Endothelial cell of umbilical vein (primary cell): Measurements from ENCODE around the gene EEF1E1. TPM values are rescaled to one million over a fixed set of nuclear protein-coding genes. Genes with fewer than 3 reads are reported as not detected.

Source experiments
- BruUV-seq: library from RNA; stranded (reverse); fragments of 400-500 nt; replicated peaks from 2 replicates; lab custom pipeline; 2021; lab: Mats Ljungman, UMichigan
- CTCF ChIA-PET: fragments of 300-600, 350-600 bp; sonication (Branson Sonifier 250); formaldehyde crosslinking; loops from one replicate; lab custom pipeline; 2021; ENCODE audit warnings: antibody characterized with exemption, inconsistent platforms; lab: Charles Lee
- POLR2A ChIA-PET: fragments of 300-600, 350-600 bp; sonication (Branson Sonifier 250); formaldehyde crosslinking; loops from one replicate; lab custom pipeline; 2021; ENCODE audit warnings: antibody characterized with exemption, inconsistent platforms; lab: Charles Lee
- DNase-seq: peaks from one replicate; pipeline ENCODE4 v3.0.0-alpha.2; 2011; ENCODE audit warnings: low read depth, low spot score
- FAIRE-seq: peaks from 2 replicates; lab custom pipeline; 2011; peaks lifted over from hg19 to GRCh38; lab: Jason Lieb, UNC
- H2AFZ ChIP-seq: 2 replicates; pipeline ENCODE4 v1.6.0; 2012; ENCODE audit warnings: low read depth, low read length, control low read depth, inconsistent platforms
- H3K27ac ChIP-seq: 2 replicates; pipeline ENCODE4 v1.5.1; 2011; ENCODE audit warnings: low read depth, mild to moderate bottlenecking, control low read depth, low read length, moderate library complexity; ENCODE audit not compliant: insufficient read depth
- H3K27me3 ChIP-seq, 2 experiments: 2 replicates each; pipeline versions ENCODE4 v1.6.0 to v1.6.1; 2011; ENCODE audit warnings: low read length in 2 of 2, mixed read lengths in 1 of 2; ENCODE audit not compliant: control insufficient read depth in 2 of 2, insufficient read depth in 2 of 2
- H3K36me3 ChIP-seq, 2 experiments: 2 replicates in 1 of 2; 3 replicates in 1 of 2; pipeline ENCODE4 v1.5.1; 2011; ENCODE audit warnings: low read length in 2 of 2, mild to moderate bottlenecking in 1 of 2, moderate library complexity in 1 of 2; ENCODE audit not compliant: control insufficient read depth in 2 of 2, insufficient read depth in 2 of 2; ENCODE audit errors: extremely low read depth in 1 of 2
- H3K4me1 ChIP-seq: 3 replicates; pipeline ENCODE4 v1.5.1; 2011; ENCODE audit warnings: mild to moderate bottlenecking, low read length; ENCODE audit not compliant: control insufficient read depth, insufficient read depth; ENCODE audit errors: extremely low read depth
- H3K4me2 ChIP-seq: 2 replicates; pipeline ENCODE4 v1.6.1; 2011; ENCODE audit warnings: low read length, control low read depth, mixed read lengths; ENCODE audit not compliant: insufficient read depth
- H3K4me3 ChIP-seq, 3 experiments: fragments of 200-600 bp in 1 of 3; sonication (generic), shearing (Covaris generic) in 1 of 3; replicated peaks in 1 of 3; 2 replicates each; pipeline ENCODE4 v1.5.1; 2011 to 2016; ENCODE audit warnings: control low read depth in 3 of 3, low read length in 3 of 3, mild to moderate bottlenecking in 2 of 3, inconsistent platforms in 1 of 3, low read depth in 1 of 3, moderate library complexity in 1 of 3; ENCODE audit not compliant: insufficient read depth in 1 of 3
- H3K79me2 ChIP-seq: 2 replicates; pipeline ENCODE4 v1.6.0; 2012; ENCODE audit warnings: low read length, inconsistent platforms; ENCODE audit not compliant: control insufficient read depth, insufficient read depth
- H3K9ac ChIP-seq: replicated peaks from 2 replicates; pipeline ENCODE3; 2011; ENCODE audit warnings: low read length, control low read depth; ENCODE audit not compliant: insufficient read depth; ENCODE audit errors: extremely low read depth
- H3K9me1 ChIP-seq: replicated peaks from 3 replicates; pipeline ENCODE4 v1.6.0; 2011; ENCODE audit warnings: mild to moderate bottlenecking, low read length; ENCODE audit not compliant: control insufficient read depth, insufficient read depth; ENCODE audit errors: extremely low read depth
- H3K9me3 ChIP-seq: replicated peaks from 2 replicates; pipeline ENCODE4 v1.5.1; 2012; ENCODE audit warnings: low read length, inconsistent platforms; ENCODE audit not compliant: control insufficient read depth, insufficient read depth
- H4K20me1 ChIP-seq: replicated peaks from 2 replicates; pipeline ENCODE3; 2011; ENCODE audit warnings: mild to moderate bottlenecking, low read length; ENCODE audit not compliant: control insufficient read depth, insufficient read depth; ENCODE audit errors: extremely low read depth
- EZH2 ChIP-seq: IDR thresholded peaks from 2 replicates; pipeline ENCODE4 v1.6.1; 2012; ENCODE audit warnings: borderline replicate concordance, low read depth, mild to moderate bottlenecking, moderate library complexity, low read length, inconsistent platforms; ENCODE audit not compliant: severe bottlenecking
- FOS ChIP-seq: IDR thresholded peaks from 2 replicates; pipeline ENCODE4 v1.6.1; 2011; ENCODE audit warnings: mild to moderate bottlenecking, low read length, moderate library complexity, borderline replicate concordance; ENCODE audit not compliant: insufficient read depth
- GATA2 ChIP-seq: IDR thresholded peaks from 2 replicates; pipeline ENCODE4 v1.7.0; 2011; ENCODE audit warnings: low read depth, mild to moderate bottlenecking, moderate library complexity, mixed read lengths, low read length; ENCODE audit not compliant: insufficient read length, insufficient read depth
- JUN ChIP-seq: IDR thresholded peaks from 2 replicates; pipeline ENCODE4 v1.6.1; 2011; ENCODE audit warnings: borderline replicate concordance, low read depth; ENCODE audit not compliant: insufficient read length, insufficient read depth
- MYC ChIP-seq: IDR thresholded peaks from one replicate; pipeline ENCODE4 v1.6.1; 2011; ENCODE audit warnings: mild to moderate bottlenecking, low read depth, low read length
- POLR2A ChIP-seq: IDR thresholded peaks from 2 replicates; pipeline ENCODE4 v1.6.1; 2012; ENCODE audit warnings: low read depth, mild to moderate bottlenecking, control low read depth, low read length
- dilution Hi-C: fragments of 300-500 bp; cut with MboI; formaldehyde crosslinking; loops from one replicate; pipeline ENCODE4 v1.15.0; 2019; ENCODE audit warnings: low sequenced_read_pairs; ENCODE audit not compliant: extremely low pct_ligation_motif_present
- intact Hi-C: fragments of 100-400 bp; cut with micrococcal nuclease; formaldehyde crosslinking; loops from one replicate; pipeline ENCODE4 v1.10.0; 2022
- polyA plus RNA-seq, 4 experiments: library from polyadenylated mRNA; depleted of rRNA in 3 of 4; stranded (reverse) in 3 of 4; unstranded in 1 of 4; fragments of >200 nt; gene quantifications; 2 replicates each; pipeline versions ENCODE4 v1.2.1 to v1.2.3, GENCODE V29; 2011 to 2012; ENCODE audit warnings: missing spikeins in 1 of 4
- total RNA-seq: library from RNA; stranded (reverse); gene quantifications from 2 replicates; pipeline ENCODE4 v1.2.3, GENCODE V29; 2021
- TF ChIP-seq, protein P1 (sequence below): IDR thresholded peaks from 2 replicates; pipeline ENCODE4 v1.6.1; 2011; ENCODE audit not compliant: insufficient read depth, insufficient read length
- TF ChIP-seq, protein P2 (sequence below), 2 donors: IDR thresholded peaks; 1 replicate in 1 of 2; 2 replicates in 1 of 2; pipeline ENCODE4 v1.5.1; 2011; ENCODE audit warnings: low read length in 2 of 2, mild to moderate bottlenecking in 2 of 2, moderate library complexity in 2 of 2, control low read depth in 1 of 2, inconsistent platforms in 1 of 2, low read depth in 1 of 2; ENCODE audit not compliant: insufficient read depth in 1 of 2; ENCODE audit errors: extremely low read depth in 1 of 2

The EEF1E1 gene
- total and polyA plus RNA-seq, 2 donors (not counting 3 experiments of a cell fraction or from before 2014, with no cell fraction given): 53.8 to 58.1 TPM

DNA sequence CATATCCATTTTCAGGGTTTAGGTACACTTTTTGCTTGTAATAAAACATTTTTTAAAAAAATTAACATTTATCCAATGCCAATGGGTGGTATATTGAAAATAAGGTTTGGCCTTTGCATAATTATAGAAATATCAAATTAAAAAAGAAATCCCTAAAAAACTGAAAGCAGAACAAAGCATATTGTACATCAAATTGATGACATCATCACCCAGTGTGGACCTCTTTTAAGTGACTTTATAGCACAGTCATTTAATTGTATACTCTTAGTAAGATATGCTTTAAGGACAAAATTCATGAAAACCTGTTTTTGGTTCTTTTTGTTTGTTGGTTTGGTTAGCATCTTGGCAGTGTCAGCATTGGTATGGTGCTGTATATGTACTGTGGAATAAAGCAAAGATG, 1.4 kb upstream of the EEF1E1 start:
- Histone ChIP-seq H3K4me2 (no peak overlapping the region), H4K20me1 (no peaks in the 10 kb centered on the region), H3K4me1 (peaks cover 27% of the 10 kb centered on the region), H3K27me3 (no peaks in the 10 kb centered on the region), H3K36me3 (no peaks in the 10 kb centered on the region), H3K4me3 (no peak overlapping the region), H3K9me1 (no peaks in the 10 kb centered on the region), H3K9ac (no peak overlapping the region), H3K27ac (no peak overlapping the region), H2AFZ (no peak overlapping the region), H3K9me3 (no peaks in the 10 kb centered on the region), H3K79me2 (peaks cover 35% of the 10 kb centered on the region)
- no TSS peak for BruUV-seq
- dilution Hi-C loops: no loop called here
- FAIRE-seq (no peak), DNase-seq (no peak)
- no peak for TF ChIP-seq JUN
- no peak for TF ChIP-seq GATA2
- TF ChIP-seq, protein P1, sequence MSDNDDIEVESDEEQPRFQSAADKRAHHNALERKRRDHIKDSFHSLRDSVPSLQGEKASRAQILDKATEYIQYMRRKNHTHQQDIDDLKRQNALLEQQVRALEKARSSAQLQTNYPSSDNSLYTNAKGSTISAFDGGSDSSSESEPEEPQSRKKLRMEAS: no peak
- TF ChIP-seq, protein P2, sequence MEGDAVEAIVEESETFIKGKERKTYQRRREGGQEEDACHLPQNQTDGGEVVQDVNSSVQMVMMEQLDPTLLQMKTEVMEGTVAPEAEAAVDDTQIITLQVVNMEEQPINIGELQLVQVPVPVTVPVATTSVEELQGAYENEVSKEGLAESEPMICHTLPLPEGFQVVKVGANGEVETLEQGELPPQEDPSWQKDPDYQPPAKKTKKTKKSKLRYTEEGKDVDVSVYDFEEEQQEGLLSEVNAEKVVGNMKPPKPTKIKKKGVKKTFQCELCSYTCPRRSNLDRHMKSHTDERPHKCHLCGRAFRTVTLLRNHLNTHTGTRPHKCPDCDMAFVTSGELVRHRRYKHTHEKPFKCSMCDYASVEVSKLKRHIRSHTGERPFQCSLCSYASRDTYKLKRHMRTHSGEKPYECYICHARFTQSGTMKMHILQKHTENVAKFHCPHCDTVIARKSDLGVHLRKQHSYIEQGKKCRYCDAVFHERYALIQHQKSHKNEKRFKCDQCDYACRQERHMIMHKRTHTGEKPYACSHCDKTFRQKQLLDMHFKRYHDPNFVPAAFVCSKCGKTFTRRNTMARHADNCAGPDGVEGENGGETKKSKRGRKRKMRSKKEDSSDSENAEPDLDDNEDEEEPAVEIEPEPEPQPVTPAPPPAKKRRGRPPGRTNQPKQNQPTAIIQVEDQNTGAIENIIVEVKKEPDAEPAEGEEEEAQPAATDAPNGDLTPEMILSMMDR (IDR thresholded peaks at IDR 0.05; ENCODE audit: extremely low read depth in 1 of 2, insufficient read depth in 1 of 2, low read depth in 1 of 2, low read length in 2 of 2): no peak
- TF ChIP-seq POLR2A: no peak
- TF ChIP-seq FOS: no peak
- TF ChIP-seq MYC: no peak
- no peak for TF ChIP-seq EZH2
- ChIA-PET POLR2A (no interaction called here), CTCF (no interaction called here)
- intact Hi-C loops: loop anchor here (2.0 kb wide), 1 partner anchor 39 kb away; the partner anchor contains the start of gene BLOC1S5
